Spleen (tissue), 11 donors: ENCODE measurements around the gene RPGRIP1L. TPM values are rescaled to one million over a fixed set of nuclear protein-coding genes. Genes with fewer than 3 reads are reported as not detected.
"Not testable (repeated sequence)": the region's sequence is repeated elsewhere in the genome, so short reads cannot be mapped to it uniquely, and the experiment has no call there.

Experiments used
- DNase-seq: peaks from one replicate; pipeline ENCODE4 v3.0.0-alpha.2; 2020
- H3K27ac ChIP-seq, 8 donors: fragments of 200-600 bp; sonication (generic) in 7 of 8; 1 replicate in 4 of 8; 2 replicates in 4 of 8; pipeline versions ENCODE4 v1.5.0 to v1.8.0; 2016 to 2021; ENCODE audit warnings: inconsistent platforms in 4 of 8, mild to moderate bottlenecking in 4 of 8, moderate library complexity in 1 of 8
- H3K27me3 ChIP-seq, 7 donors: fragments of 200-600 bp; sonication (generic) in 6 of 7; replicated peaks in 1 of 7; 1 replicate in 4 of 7; 2 replicates in 3 of 7; pipeline versions ENCODE4 v1.5.0 to v1.8.0; 2016 to 2021; ENCODE audit warnings: inconsistent platforms in 3 of 7, mild to moderate bottlenecking in 1 of 7
- H3K36me3 ChIP-seq, 6 donors: fragments of 200-600 bp; sonication (generic) in 5 of 6; 1 replicate in 4 of 6; 2 replicates in 2 of 6; pipeline versions ENCODE4 v1.5.0 to v1.8.0; 2016 to 2021; ENCODE audit warnings: inconsistent platforms in 2 of 6
- H3K4me1 ChIP-seq, 6 donors: fragments of 200-600 bp; sonication (generic) in 5 of 6; 1 replicate in 3 of 6; 2 replicates in 3 of 6; pipeline versions ENCODE4 v1.5.0 to v1.8.0; 2016 to 2021; ENCODE audit warnings: inconsistent platforms in 3 of 6
- H3K4me3 ChIP-seq, 8 donors: fragments of 200-600 bp; sonication (generic) in 7 of 8; 1 replicate in 4 of 8; 2 replicates in 4 of 8; pipeline versions ENCODE4 v1.5.0 to v1.8.0; 2016 to 2021; ENCODE audit warnings: inconsistent platforms in 4 of 8, mild to moderate bottlenecking in 4 of 8, moderate library complexity in 2 of 8
- H3K9me3 ChIP-seq, 8 donors: fragments of 200-600 bp; sonication (generic) in 7 of 8; 1 replicate in 4 of 8; 2 replicates in 4 of 8; pipeline versions ENCODE4 v1.5.0 to v1.8.0; 2016 to 2021; ENCODE audit warnings: inconsistent platforms in 4 of 8
- CTCF ChIP-seq, 11 experiments: fragments of 200-600 bp in 7 of 11; fragments of 450-650 bp in 4 of 11; sonication (generic) in 4 of 11; IDR thresholded peaks in 8 of 11; conservative IDR thresholded peaks in 3 of 11; 1 replicate in 7 of 11; 2 replicates in 4 of 11; pipeline versions ENCODE4 v1.4.0 to v1.8.0; 2016 to 2021; ENCODE audit warnings: antibody characterized with exemption in 11 of 11, inconsistent platforms in 4 of 11, mild to moderate bottlenecking in 1 of 11
- POLR2A ChIP-seq, 3 donors: fragments of 450-650 bp; IDR thresholded peaks; one replicate each; pipeline ENCODE4 v1.5.1; 2017; ENCODE audit warnings: antibody characterized with exemption in 3 of 3, mild to moderate bottlenecking in 1 of 3
- POLR2AphosphoS5 ChIP-seq, 3 donors: sonication (generic); formaldehyde crosslinking; IDR thresholded peaks; one replicate each; pipeline ENCODE4 v1.5.1; 2017; ENCODE audit warnings: antibody characterized with exemption in 3 of 3
- WGBS, 5 donors: extraction: QIAGEN DNeasy Blood & Tissue Kit in 3 of 5; methylation state at CpG; one replicate each; pipeline versions ENCODE4 v1.1.5 to v1.1.7; 2013 to 2018; 5-methylcytosine and 5-hydroxymethylcytosine counted together
- intact Hi-C: fragments of 100-400 bp; cut with DNase I; formaldehyde crosslinking; loops from one replicate; pipeline ENCODE4 v1.15.0; 2023; ENCODE audit warnings: low total_unique reads
- polyA plus RNA-seq, 3 donors: library from polyadenylated mRNA; stranded (reverse); fragments of 200-250 nt; gene quantifications; one replicate each; pipeline ENCODE4 v1.2.1, GENCODE V29; 2013
- total RNA-seq, 7 donors: library from RNA; depleted of rRNA in 3 of 7; stranded (reverse); fragments of >200 nt in 3 of 7; fragmentation: NEBNext Ultra II Directional in 4 of 7; extraction: Animal tissue kit (Norgen Biotek cat#: 25700) in 4 of 7; gene quantifications; one replicate each; pipeline versions ENCODE4 v1.1.0 to v1.2.1, GENCODE V29; 2016 to 2021
- donor health status: healthy with polysubstance abuse.
- donor health status: DM: no; HTN: no; CAD: no; lungs with moderate emphysema.
- donor health status: DM: no; HTN: no; CAD: no.
- donor health status: Bipolar disorder and iron deficiency.
- donor health status: healthy.
- donor health status: DM: no; HTN: no; CAD: no.
- donor health status: DM: yes; HTN: yes; CAD: no.

The RPGRIP1L gene
- total and polyA plus RNA-seq, 10 donors: 0.65 to 4.4 (median 2.4) TPM

GRCh38 chr16:53693320-53693719, 10.3 kb downstream of the RPGRIP1L start:
- intact Hi-C loops: no loop called here
- Histone ChIP-seq H3K9me3 (no peaks in the 10 kb centered on the region), H3K4me3 (no peak overlapping the region), H3K27ac (no peak overlapping the region), H3K27me3 (no peaks in the 10 kb centered on the region), H3K4me1 (no peaks in the 10 kb centered on the region), H3K36me3 (peaks cover 0 to 20% (median 0%) of the 10 kb centered on the region in 6 donors)
- TF ChIP-seq POLR2A (IDR thresholded peaks at IDR 0.05) (no peak), POLR2AphosphoS5 (IDR thresholded peaks at IDR 0.05) (no peak), CTCF (IDR thresholded peaks at IDR 0.05 in 8 of 11, conservative IDR thresholded peaks at IDR 0.05 in 3 of 11) (no peak)
- WGBS, 5 donors: 94 to 98% (median 97%) methylated on average over 5 of the region's 5 CpGs
- DNase-seq: no peak

GRCh38 chr16:53692146-53692545, 11.5 kb downstream of the RPGRIP1L start:
- peaks cover 0 to 20% (median 0%) of the 10 kb centered on the region in 6 donors for H3K36me3 ChIP-seq
- H3K4me1 ChIP-seq: no peaks in the 10 kb centered on the region
- no peaks in the 10 kb centered on the region for H3K27me3 ChIP-seq
- no peaks in the 10 kb centered on the region for H3K9me3 ChIP-seq
- no peak overlapping the region for H3K4me3 ChIP-seq
- no peak overlapping the region for H3K27ac ChIP-seq
- no peak for TF ChIP-seq POLR2AphosphoS5 (IDR thresholded peaks at IDR 0.05)
- WGBS, 5 donors: 91 to 98% (median 93%) methylated on average over 5 of the region's 5 CpGs
- intact Hi-C loops: no loop called here
- no peak for DNase-seq

DNA sequence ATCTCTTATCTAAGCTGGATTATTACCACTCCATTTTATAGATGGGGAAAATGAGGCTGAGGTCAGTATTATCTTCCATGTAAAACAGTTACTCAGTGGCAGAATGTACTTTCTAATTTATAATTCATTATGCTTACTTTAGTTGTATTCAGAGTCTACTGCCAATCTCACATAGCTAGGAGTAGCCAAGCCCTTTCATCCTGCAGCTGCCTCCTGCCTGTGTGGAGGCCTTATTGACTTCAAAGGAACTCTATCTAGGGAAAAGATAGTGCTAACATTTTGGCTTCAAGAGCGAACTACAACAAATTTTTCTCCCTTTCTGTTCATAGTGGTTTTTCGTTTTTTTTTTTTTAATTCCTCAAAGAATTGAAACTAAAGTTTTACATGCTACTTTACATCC, 12.9 kb downstream of the RPGRIP1L start:
- Histone ChIP-seq H3K36me3 (peaks cover 0 to 22% (median 0%) of the 10 kb centered on the region in 6 donors), H3K27me3 (no peaks in the 10 kb centered on the region), H3K4me3 (no peak overlapping the region), H3K4me1 (no peaks in the 10 kb centered on the region), H3K9me3 (no peaks in the 10 kb centered on the region), H3K27ac (no peak overlapping the region)
- no peak for TF ChIP-seq POLR2A (IDR thresholded peaks at IDR 0.05)
- TF ChIP-seq POLR2AphosphoS5 (IDR thresholded peaks at IDR 0.05): no peak
- TF ChIP-seq CTCF (IDR thresholded peaks at IDR 0.05 in 8 of 11, conservative IDR thresholded peaks at IDR 0.05 in 3 of 11): no peak
- WGBS, 5 donors: 91 to 97% (median 92%) methylated on average over 2 of the region's 2 CpGs
- DNase-seq: no peak
- intact Hi-C loops: no loop called here

- Histone ChIP-seq H3K9me3 (peaks cover 0 to 9% (median 0%) of the 10 kb centered on the region in 8 donors), H3K36me3 (peaks cover 0 to 24% (median 0%) of the 10 kb centered on the region in 6 donors), H3K27me3 (no peaks in the 10 kb centered on the region), H3K4me1 (no peaks in the 10 kb centered on the region), H3K4me3 (no peak overlapping the region), H3K27ac (no peak overlapping the region)
- 88 to 96% (median 94%) methylated on average over 3 of the region's 3 CpGs for WGBS, 5 donors
- intact Hi-C loops: no loop called here
- DNase-seq: no peak
- TF ChIP-seq CTCF (IDR thresholded peaks at IDR 0.05 in 8 of 11, conservative IDR thresholded peaks at IDR 0.05 in 3 of 11): no peak
- TF ChIP-seq POLR2A (IDR thresholded peaks at IDR 0.05): no peak
- no peak for TF ChIP-seq POLR2AphosphoS5 (IDR thresholded peaks at IDR 0.05)
Observed at GRCh38 chr16:53689636-53690035, 14.0 kb downstream of the RPGRIP1L start.

DNA sequence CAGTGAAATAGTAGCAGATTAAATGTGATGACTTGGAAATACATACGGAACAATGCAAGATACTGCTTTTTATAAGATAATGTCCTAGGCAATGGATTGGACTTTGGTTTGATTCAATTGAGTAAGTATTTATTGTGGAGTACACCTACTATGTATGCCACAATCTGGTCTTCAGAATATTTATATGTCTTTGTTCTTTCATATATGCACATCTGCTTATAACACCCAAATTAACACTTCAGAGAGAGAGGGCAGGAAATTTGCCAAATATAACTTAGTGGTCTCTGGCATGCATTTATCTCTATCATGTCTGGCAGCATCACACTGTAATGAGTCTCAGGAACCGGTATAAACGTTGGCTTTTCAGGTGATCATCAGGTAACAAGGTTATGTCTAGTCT, 16.9 kb downstream of the RPGRIP1L start:
- no peak for DNase-seq
- Histone ChIP-seq H3K27ac (no peak overlapping the region), H3K27me3 (no peaks in the 10 kb centered on the region), H3K4me1 (no peaks in the 10 kb centered on the region), H3K9me3 (peaks cover 0 to 9% (median 0%) of the 10 kb centered on the region in 8 donors), H3K36me3 (peaks cover 0 to 16% (median 0%) of the 10 kb centered on the region in 6 donors), H3K4me3 (no peak overlapping the region)
- intact Hi-C loops: no loop called here
- WGBS, 5 donors: 87 to 89% (median 88%) methylated on average over 3 of the region's 3 CpGs
- no peak for TF ChIP-seq CTCF (IDR thresholded peaks at IDR 0.05 in 8 of 11, conservative IDR thresholded peaks at IDR 0.05 in 3 of 11)
- TF ChIP-seq POLR2A (IDR thresholded peaks at IDR 0.05): no peak

GRCh38 chr16:53685334-53685733, 18.3 kb downstream of the RPGRIP1L start:
- H3K27me3 ChIP-seq, intact Hi-C loops, DNase-seq, H3K9me3 ChIP-seq, H3K4me1 ChIP-seq, H3K27ac ChIP-seq, H3K4me3 ChIP-seq: not testable (repeated sequence)
- peaks cover 0 to 14% (median 0%) of the 10 kb centered on the region in 6 donors for H3K36me3 ChIP-seq
- 95 to 99% (median 97%) methylated on average over 3 of the region's 3 CpGs for WGBS, 5 donors
